Measurements from ENCODE around the gene MSI2.
A peak's percentile ranks its signal among the peaks of the same experiment; 100 is the strongest.

Gene MSI2

GRCh38 chr17:57463103-57463885, 207.0 kb downstream of the MSI2 start:
- DNase-seq (ENCODE audit: low spot score), result peak; percentile 77

DNA sequence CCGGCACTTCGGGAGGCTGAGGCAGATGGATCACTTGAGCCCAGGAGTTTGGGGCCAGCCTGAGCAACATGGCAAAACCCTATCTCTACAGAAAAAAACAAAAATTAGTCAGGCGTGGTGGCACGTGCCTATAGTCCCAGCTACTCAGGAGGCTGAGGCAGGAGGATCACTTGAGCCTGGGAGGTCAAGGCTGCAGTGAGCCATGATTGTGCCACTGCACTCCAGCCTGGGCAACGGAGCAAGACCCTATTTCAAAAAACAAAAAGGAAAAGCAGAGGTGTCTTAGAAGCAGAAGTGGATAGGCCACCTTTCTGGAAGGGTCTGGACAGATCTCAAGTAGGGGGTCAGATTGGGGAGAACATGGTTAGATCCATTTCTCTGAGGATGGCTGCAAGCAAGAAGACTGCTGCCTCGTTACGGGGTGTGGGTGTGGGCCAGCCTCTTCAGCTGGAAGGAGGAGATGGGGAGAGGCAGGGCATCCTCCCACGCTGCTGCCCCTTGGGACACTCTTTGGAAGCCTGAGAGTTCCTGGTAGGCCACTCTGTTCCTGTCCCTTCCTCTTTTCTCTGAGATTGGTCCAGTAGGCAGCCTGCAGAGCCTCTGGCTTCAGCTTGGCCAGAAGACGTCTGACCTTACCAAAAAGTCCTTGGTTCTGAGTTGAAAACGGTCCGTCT, 208.0 kb downstream of the MSI2 start:
- DNase-seq (ENCODE audit: low spot score), result no peak

DNA sequence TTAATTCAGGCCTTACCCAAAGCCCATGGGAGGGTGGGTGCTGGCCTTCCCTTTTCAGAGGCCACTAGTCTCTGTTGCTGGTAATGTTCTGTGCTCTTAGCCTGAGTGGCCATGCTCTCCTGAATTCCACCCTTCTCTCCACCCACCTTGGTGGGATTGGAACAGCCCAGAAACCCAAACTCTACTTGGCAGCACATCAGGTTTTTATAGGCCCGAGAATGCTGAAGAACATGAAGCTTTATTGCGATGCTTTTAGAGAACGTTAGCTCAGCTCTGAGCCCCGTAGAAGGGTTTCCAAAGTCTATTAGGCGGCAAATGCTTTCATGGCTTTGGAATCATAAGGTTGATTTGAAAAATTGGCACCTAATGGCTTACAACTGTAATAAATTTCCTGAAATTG, 209.3 kb downstream of the MSI2 start:
- no peak for DNase-seq (ENCODE audit: low spot score)

DNA sequence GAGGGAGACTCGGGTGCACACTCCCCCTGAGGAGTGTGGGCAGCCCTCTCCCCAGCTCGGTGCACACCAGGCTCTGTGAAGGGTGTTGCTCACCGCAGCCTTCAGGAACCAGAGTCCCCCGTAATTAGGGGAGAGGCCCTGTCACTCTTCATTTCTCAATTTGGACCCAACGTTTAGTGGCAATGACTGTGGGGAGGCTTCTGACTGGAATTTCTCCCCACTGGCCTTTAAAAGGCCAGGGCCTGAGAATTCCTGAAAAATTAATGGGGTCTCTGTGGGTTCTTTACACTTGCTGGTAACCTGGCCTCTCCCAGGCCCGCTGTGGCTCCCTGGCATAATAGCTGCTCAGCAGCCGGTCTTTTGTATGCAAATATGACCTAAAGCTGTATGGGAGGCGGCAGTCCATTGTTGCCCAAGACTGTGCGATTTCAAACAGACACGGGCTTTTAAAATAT, 209.7 kb downstream of the MSI2 start:
- no peak for DNase-seq (ENCODE audit: low spot score)

DNA sequence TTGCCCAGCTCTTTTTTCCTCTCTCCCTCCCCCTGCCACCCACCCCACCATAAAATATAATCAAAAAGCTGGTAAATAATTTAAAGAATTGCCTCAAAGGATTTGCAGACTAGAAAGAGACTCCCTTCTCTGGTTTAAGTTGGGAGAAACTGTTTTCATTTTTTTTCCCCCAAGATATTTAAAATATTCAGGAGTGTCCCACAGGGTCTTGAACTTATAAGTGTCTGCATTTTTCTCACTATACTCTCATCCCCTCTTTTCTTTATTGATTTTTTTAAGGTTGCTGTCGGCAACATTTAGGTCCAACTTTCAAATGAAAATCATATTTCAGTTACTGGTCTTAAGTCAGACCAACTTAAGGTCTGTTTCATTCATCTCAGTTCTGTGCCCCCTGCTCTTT, 210.2 kb downstream of the MSI2 start:
- no peak for DNase-seq (ENCODE audit: low spot score)

- DNase-seq (ENCODE audit: low spot score), result no peak
Observed at GRCh38 chr17:57467226-57467625, 210.9 kb downstream of the MSI2 start.

DNA sequence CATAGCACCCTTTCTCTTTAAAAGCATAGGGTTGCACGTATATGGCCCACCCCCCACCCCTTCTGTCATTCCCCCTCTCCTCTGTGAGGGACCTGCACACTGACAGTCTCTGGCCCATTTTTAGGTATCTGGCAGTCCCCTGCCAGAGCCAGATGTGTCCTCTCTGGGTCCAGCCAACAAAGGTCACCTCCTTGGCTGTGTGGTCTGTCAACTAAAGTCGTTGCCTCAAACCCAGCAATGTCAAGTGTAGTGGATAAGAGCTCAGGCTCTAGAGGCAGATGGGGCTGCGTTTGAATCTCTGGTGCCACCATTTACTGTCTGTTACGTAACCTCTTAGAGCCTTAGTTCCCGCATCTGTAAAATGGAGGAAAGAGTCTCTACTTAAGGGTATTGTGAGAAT, 211.5 kb downstream of the MSI2 start:
- DNase-seq (ENCODE audit: low spot score), result no peak

DNA sequence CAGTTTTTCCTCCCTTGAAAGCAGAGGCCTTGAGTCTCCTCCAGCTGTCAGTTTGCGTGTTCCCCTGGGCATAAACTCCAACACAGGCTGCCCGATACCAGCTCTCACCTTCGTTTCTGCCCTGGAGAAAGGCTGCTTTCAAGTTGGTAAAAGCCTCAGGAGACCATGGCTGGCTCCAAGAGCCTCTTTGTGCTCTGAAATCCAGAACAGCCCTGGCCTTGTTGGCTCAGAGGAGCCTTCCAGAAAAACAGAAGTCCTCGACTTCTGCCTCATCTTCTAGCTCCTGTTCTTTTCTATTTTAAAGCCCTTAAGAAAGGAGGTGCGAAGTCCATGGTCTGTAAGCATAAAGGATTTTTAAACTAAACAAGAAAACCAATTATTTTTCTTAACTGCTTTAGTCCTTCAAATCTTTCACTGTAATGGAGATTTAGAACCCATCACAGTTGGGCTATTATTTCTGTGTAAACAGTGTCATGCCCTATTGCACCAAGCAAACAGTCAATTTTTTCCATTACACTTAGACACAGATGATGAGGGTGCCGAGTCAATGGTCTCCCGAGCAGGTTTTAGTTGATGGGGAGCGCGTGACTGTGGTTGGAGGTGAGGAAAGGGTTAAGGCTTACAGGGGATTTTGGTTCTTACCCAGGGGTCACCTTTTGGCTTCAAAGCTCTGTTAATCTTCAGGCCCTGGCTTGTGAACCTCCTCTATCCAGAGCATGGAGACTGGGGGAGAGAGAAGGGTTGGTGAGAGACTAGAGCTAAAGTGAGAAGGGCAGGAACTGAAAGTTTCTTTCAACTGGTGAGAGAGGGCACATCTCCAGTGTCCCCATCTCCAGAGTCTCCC, 212.8 kb downstream of the MSI2 start:
- no peak for DNase-seq (ENCODE audit: low spot score)

DNA sequence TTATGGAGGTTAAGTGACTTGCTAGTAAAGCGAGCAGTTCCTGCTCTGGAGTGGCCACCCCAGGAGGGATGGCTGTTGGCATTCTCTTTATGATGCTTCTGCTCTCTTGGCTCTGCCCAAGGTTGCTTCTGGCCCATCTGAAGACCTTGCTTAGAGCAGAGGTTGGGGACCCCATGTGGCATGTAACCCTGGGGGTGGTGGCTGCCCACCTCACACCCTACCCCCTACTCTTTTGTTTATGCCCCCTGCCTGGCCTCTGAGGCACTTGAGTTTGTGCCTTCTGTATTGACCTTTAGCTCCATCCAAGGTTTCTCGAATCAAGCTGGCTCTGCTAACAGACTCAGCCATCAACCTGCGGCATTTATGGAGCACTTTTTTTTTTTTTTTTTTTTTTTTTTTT, 214.6 kb downstream of the MSI2 start:
- no peak for DNase-seq (ENCODE audit: low spot score)

- DNase-seq (ENCODE audit: low spot score), result no peak
Observed at GRCh38 chr17:57471868-57472368, 215.6 kb downstream of the MSI2 start.

DNA sequence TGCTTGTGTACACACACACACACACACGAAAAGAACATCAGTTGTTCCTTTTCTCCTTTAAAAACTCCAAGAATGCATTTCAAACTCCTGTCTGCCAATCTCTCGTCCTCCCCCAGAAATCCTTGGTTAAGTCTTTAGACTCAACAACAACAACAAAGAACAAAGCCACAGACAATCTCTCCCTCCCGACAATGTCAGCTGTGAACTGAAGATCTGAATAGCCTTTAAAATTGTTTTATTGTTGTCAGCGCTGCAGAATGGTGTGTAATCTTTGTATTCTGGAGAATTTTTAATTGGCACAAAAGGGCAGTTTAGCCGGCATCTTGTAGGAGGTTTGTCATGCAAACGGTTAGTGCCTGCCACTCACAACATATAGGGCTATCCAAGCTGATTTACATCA, 219.5 kb downstream of the MSI2 start:
- no peak for DNase-seq (ENCODE audit: low spot score)

DNA sequence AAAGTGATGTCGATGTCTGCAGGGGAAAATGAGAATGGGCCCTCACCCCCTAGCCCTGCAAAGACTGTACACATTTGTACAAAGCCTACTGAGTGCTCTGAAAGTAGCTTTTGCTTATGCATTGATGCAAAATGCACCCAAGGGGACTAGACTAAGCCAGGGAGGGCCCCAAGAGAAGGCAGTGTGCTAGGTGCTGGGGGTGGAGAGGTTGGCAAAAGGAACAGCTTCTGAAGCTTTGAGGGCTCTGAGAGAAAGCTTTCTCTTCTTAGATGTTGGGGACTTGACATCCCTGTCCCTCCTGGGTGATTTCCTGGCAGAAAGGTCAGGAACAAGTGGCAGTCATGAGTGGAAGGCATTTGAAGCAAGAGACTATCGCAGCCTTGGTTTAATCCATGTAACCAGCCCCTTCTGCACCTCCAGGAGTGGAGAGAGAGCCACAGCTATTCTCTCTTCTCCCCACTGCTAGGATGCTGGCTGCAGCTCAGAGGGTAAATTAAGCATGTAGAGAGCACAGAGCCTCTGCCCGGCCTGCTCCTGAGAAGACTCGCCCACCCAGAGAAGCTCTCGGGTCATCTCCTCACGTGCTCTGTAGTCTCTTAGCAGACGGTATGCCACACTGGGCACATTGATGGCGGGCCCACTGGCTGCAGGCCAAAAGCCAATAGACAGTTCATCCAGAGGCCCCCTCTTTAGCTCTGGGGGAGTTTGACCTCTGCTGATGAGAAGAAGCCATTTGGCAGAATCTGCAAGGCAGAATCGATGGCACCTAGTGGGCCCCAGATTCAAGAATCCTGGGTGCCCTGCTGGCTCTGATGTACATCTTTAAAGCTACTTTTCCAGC, 221.4 kb downstream of the MSI2 start:
- DNase-seq (ENCODE audit: low spot score), result no peak

DNA sequence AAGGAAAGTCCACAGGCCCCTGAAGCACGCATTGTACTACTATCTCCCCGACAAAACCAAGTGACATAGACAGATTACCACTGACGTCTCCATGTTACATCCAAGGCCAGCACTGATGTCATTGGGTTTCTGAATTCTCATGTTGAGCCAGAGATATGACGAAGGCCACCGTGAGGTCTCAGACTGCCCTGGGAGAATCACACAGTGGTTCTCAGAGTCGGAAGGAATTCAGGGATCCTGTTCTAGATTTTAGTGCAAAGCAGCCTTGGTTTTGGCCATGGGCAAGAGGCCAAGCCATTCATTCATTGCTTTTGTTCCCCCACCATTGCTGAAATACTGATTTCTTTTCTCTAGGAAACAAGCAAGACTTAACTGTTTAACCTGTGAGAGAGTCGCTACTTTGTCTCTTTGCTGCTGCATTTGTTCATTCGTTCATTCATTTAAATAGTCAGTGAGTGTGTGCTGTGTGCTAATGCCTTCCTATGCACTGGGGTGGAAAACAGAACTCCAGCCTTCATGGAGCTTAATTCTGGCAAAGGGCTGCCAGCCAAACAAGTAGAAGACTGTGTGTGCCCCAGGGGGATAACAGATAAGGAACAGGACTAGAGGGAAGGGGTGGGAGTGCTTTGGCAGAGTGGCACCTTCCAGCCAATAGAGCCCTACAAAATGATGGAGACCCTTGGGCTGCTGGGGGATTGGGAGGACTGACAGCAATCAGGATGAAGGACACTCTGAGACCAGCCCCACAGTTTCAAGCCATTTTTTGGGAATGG, 222.3 kb downstream of the MSI2 start:
- no peak for DNase-seq (ENCODE audit: low spot score)

- no peak for DNase-seq (ENCODE audit: low spot score)
Observed at GRCh38 chr17:57480438-57481196, 224.3 kb downstream of the MSI2 start.

- peak; percentile 79 for DNase-seq (ENCODE audit: low spot score)
Observed at GRCh38 chr17:57481910-57482391, 225.6 kb downstream of the MSI2 start.

DNA sequence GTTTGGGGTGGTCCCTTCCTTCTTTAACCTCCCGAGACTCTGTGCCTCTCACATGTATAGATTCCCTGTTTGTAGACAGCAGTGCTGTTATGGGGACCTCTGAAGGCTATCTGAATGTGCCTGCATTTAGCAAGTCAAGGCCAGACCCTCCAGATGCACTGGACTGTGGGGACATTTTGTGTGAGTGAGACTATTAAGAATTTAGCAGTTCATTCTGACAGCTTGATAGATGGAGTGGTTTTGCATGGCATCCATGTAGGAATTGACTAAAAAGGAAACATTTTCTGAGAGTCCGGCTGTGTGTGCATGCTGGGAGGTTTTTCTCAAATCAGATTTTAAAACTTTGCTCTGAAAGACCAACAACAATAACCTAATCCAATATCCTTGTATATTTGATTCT, 226.3 kb downstream of the MSI2 start:
- DNase-seq (ENCODE audit: low spot score), result no peak

DNA sequence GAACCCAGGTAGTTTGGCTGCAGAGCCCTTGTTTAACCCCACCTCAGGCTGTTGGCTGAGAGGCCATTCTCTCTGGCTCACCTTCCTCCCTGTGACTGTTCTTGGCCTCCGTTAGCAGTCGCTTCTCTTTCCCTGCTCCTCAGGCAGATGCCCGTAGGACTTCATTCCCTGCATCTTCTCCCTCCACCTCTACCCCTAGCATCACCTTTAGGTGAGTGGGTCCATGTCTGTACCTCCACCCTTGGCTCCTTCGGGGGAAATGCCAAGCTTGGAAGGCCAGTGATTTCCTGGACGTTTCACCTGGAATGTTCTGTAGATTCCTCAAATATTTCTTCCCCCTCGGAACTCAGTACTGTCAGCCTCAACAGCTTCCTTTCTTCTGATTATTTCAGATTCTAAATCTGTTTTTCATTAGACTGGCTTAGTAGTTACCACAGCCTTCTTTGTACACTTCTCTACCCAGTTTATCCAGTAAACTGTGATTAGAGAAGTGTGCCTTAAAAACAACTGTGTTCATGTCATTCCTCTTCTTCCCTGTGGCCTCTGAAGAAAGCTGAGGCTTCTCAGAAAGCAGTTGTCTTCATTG, 227.9 kb downstream of the MSI2 start:
- DNase-seq (ENCODE audit: low spot score), result no peak

- DNase-seq (ENCODE audit: low spot score), result no peak
Observed at GRCh38 chr17:57484826-57485565, 228.7 kb downstream of the MSI2 start.

GRCh38 chr17:57485566-57485865, 229.2 kb downstream of the MSI2 start:
- DNase-seq (ENCODE audit: low spot score), result no peak
